HG03039 (cell line): ENCODE measurements around the gene ALDH4A1.
"Not testable (repeated sequence)": the region's sequence is repeated elsewhere in the genome, so short reads cannot be mapped to it uniquely, and the experiment has no call there.

ENCODE experiments used
- ATAC-seq: cut with Tn5 transposase; IDR thresholded peaks from one replicate; pipeline ENCODE4 v1.9.1; 2021; ENCODE audit warnings: mild to moderate bottlenecking, moderate library complexity; ENCODE audit not compliant: unreplicated experiment

The ALDH4A1 gene

GRCh38 chr1:18858070-18858688, 44.2 kb downstream of the ALDH4A1 start:
- ATAC-seq: no peak

- ATAC-seq: no peak
These were observed 45.9 kb downstream of the ALDH4A1 start for GRCh38 chr1:18856435-18856834.

- no peak for ATAC-seq
These were observed 46.8 kb downstream of the ALDH4A1 start for GRCh38 chr1:18855573-18855972.

GRCh38 chr1:18854331-18855025, 47.9 kb downstream of the ALDH4A1 start:
- ATAC-seq: no peak

- no peak for ATAC-seq
These were observed 49.9 kb downstream of the ALDH4A1 start for GRCh38 chr1:18852501-18852900.

GRCh38 chr1:18849261-18849711, 53.1 kb downstream of the ALDH4A1 start:
- ATAC-seq: no peak

GRCh38 chr1:18847723-18848122, 54.6 kb downstream of the ALDH4A1 start:
- ATAC-seq: not testable (repeated sequence)

- no peak for ATAC-seq
These were observed 62.2 kb downstream of the ALDH4A1 start for GRCh38 chr1:18840145-18840544.

- no peak for ATAC-seq
These were observed 65.7 kb downstream of the ALDH4A1 start for GRCh38 chr1:18836654-18837053.

- ATAC-seq: not testable (repeated sequence)
These were observed 70.0 kb downstream of the ALDH4A1 start for GRCh38 chr1:18832319-18832718.

GRCh38 chr1:18831656-18832055, 70.7 kb downstream of the ALDH4A1 start:
- no peak for ATAC-seq

- ATAC-seq: no peak
These were observed 71.8 kb downstream of the ALDH4A1 start for GRCh38 chr1:18830596-18830995.

- no peak for ATAC-seq
These were observed 72.7 kb downstream of the ALDH4A1 start for GRCh38 chr1:18829671-18830070.

GRCh38 chr1:18828224-18828623, 74.1 kb downstream of the ALDH4A1 start:
- ATAC-seq: no peak

GRCh38 chr1:18823438-18823837, 78.9 kb downstream of the ALDH4A1 start:
- no peak for ATAC-seq
